HG03565 (cell line): ENCODE results near the gene TMEM175.

ENCODE experiments used
- ATAC-seq: cut with Tn5 transposase; IDR thresholded peaks from one replicate; pipeline ENCODE4 v1.9.1; 2021; ENCODE audit warnings: mild to moderate bottlenecking, moderate library complexity; ENCODE audit not compliant: unreplicated experiment

The TMEM175 gene

GRCh38 chr4:957581-958313 is 25.5 kb downstream of the TMEM175 start:
- ATAC-seq = no peak

GRCh38 chr4:958314-958665 is 26.0 kb downstream of the TMEM175 start:
- ATAC-seq = no peak

- ATAC-seq = no peak
These were observed 26.6 kb downstream of the TMEM175 start for GRCh38 chr4:958696-959337.

- no peak for ATAC-seq
These were observed 27.3 kb downstream of the TMEM175 start for GRCh38 chr4:959338-960139.

DNA sequence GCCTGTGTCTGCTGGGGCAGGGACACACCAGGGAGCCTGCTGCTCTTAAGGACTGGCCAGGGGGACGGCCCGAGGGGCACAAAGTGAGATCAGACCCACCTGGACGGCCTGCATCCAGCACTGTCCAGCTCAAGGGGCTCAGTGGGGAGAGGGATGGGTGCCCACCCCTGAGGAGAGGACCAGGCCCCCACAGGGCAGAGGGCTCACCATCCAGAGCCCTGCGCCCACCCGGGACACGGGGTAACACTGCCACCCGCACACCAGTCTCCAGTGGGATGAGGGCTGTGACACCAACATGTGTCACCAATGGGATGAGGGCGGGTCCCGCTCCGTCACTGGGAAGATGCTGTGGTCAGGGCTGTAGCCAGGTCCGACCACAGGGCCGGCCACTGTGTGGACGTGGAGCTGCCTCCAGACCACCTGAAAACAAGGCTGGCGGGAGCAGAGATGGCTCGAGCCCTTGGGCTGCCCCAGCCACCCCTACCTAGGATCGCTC is 27.9 kb downstream of the TMEM175 start:
- ATAC-seq = no peak

DNA sequence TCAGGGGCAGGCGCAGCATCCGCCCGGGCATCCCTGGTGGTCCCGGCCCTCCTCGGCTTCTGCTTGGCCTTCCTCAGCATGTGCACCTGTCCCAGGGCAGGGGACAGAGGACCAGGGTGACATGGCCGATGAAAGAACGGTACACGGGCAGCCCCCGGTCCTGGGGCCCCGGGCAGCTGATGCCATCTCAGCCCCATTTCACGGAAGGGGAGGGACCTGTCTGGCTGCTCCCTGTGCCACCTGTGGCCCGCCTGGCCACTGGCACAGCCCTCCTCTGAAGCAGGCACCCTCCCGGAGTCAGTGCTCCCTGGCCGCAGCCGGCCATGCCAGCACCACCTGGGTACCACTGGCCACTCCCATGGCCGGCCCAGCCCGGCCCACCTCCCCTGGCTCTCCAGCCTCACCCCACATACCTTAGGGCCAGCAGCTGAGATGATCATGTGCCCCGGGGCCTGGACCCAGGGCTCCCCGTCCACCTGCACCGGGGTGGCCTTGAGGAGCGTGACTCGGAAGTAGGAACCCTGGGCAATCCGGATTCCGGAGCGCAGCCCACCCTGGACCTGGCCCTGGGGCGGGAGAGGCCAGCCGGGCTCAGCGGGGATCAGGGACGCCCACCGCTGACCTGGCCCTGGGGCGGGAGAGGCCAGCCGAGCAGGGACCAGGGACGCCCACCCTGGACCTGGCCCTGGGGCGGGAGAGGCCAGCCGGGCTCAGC is 28.5 kb downstream of the TMEM175 start:
- no peak for ATAC-seq

DNA sequence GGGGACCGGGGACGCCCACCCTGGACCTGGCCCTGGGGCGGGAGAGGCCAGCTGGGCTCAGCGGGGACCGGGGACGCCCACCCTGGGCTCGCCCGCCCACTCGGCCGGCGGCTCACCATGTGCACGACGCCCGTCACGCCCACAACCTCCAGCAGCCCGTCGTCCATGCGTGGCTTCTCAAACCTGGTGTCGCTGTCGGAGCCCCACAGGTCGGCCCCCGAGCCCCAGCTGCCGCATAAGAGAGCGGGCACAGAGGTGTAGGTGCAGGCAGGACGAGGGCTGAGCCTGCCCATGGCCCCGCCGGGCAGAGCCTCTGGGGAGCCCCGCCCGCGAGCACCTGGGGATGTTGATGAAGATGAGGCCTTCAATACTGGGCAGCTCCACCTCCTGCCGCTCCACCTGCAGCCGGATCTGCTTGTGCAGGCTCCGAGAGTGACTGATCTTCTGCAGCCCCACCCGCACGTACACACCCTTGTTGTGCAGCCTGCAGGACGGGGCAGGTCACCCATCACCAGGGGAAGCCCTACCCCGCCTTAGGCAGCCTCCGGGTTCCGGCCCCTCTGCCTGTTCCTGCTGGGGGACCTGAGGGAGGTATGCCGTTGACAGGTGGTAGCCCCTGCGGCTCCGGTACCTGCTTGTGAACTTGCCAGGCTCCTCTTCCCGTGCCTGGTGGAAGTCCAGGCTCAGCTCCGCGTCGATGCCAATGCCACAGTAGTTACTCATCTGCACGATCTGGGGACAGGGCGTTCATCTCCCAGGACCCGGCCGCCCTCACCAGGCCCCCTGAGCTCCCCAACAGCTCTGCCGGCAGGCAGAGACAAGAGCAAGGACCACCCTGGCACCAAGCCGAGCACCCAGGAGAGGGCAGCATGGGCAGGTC is 29.3 kb downstream of the TMEM175 start:
- ATAC-seq = no peak

- no peak for ATAC-seq
These were observed 30.3 kb downstream of the TMEM175 start for GRCh38 chr4:962231-963208.

GRCh38 chr4:963276-964225 is 31.3 kb downstream of the TMEM175 start:
- ATAC-seq = no peak

DNA sequence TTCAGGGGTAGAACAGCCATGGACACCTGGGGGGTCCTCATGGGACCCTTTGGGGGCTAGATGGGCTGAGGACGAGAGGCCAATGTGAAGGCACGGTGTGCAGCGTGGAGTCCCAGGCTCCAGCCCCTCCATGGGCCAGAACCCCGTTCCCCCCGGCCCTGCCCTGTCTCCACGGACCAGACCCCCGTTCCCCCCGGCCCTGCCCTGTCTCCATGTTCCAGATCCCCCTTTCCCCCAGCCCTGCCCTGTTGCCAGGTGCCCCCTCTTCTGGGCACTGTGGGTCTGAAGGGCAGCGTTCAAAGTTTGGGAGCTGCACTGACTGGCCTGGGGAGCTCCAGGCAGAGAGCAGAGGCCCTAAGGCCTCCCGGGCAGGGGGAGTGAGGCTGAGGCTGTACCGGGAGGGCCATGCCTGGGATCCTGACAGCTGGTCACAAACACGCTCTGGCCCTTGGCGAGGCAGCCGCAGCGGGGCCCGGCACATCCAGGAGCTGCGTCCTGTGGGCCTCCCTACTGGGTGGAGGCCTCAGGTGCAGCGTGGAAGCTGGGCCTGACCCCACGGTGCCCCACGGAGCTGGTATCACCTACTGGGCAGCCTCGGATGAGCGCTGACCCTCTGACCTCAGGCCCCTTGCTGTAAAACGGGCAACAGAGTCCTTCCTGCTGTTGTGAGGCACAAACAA is 32.2 kb downstream of the TMEM175 start:
- no peak for ATAC-seq

- no peak for ATAC-seq
These were observed 32.9 kb downstream of the TMEM175 start for GRCh38 chr4:965048-965765.

DNA sequence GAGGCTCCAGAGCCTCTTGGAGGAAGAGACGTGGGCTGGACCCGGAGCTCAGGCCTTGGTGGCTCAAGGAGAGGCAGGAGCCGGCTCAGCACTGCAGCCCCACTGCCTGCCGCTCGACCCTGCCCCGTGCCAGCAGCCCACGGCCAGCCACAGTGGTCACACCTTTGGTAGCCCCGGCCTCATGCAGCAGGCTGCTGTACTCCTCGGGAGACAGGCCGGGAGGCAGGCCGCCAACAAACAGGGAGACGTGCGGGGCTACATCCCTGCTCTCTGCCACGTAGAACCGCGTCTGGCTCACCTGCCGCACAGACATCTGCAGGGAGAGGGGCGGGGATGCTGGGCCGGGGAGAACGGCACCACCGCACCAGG is 33.5 kb downstream of the TMEM175 start:
- no peak for ATAC-seq

DNA sequence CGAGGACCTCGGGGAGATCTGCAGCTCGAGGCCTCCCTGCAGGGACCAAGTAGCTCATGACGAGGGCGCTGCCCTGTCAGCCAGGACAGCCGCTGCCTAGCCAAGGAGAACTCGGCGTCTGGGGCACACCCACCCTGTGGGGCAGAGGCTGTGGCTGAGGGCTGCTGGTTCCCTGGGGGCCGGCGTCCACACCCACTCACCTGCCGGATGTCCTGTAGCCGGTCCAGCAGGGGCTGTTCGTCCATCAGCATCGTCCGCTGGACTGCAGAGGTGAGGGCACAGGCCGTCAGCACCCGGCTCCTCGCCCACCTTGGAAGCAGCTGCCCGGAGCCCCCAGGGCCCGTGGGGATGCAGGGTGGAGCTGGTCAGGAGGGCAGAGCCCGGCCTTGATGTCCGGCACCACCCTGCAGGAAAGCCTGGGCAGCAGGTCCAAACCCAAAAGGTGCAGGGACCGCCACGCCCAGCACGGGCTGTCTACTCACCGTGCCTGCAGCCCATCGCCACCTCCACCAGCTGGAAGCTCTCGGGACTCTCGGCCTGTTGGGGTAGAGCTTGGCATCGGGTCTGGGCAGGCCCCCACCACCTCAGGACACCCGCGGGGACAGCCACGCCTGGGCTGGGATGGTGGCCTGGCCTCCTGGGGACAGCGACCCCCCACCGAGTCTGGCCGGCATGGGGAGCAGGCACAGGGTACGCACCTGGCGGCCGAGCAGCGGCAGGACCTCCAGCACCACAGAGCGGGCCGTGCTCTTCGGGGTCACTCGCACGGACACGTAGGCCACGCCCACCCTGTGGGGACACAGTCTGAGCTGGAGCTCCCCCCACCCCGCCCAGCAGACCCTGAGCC is 34.2 kb downstream of the TMEM175 start:
- no peak for ATAC-seq

- no peak for ATAC-seq
These were observed 35.1 kb downstream of the TMEM175 start for GRCh38 chr4:967113-968104.

DNA sequence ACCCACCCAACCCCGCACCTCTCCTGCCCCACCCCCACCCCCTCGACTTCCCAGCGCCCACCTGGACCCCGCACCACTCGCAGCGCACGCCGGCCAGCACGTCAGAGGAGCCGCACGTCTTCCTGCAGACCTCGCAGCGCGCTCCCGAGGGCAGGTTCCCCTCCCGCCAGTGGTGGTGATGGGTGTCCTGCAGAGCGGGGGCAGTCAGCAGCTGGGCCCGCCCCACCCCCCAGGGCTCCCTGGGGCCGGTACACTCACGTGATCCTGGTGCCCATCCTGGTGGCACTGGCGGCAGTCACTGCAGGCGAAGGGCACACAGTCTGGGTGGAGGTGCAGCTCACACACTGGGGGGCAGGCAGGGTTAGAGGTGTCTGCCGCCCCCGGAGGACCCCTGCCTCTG is 36.0 kb downstream of the TMEM175 start:
- ATAC-seq = no peak
